Stomach (tissue), 4 donors: ENCODE data around the gene KIAA1217.

Source experiments
- CTCF ChIP-seq, 7 experiments: fragments of 450-650 bp in 4 of 7; fragments of 200-600 bp in 3 of 7; sonication (generic) in 3 of 7; IDR thresholded peaks; one replicate each; pipeline ENCODE4 v1.5.1; 2016 to 2019; ENCODE audit warnings: antibody characterized with exemption in 7 of 7, control low read depth in 2 of 7, mild to moderate bottlenecking in 1 of 7
- EP300 ChIP-seq: sonication (generic); formaldehyde crosslinking; IDR thresholded peaks from one replicate; pipeline ENCODE4 v1.6.1; 2017; ENCODE audit warnings: antibody characterized with exemption
- POLR2A ChIP-seq, 4 donors: fragments of 450-650 bp; IDR thresholded peaks; one replicate each; pipeline ENCODE4 v1.6.1; 2016; ENCODE audit warnings: antibody characterized with exemption in 4 of 4, control low read depth in 2 of 4, mild to moderate bottlenecking in 1 of 4, moderate library complexity in 1 of 4
- POLR2AphosphoS5 ChIP-seq, 3 donors: sonication (generic); formaldehyde crosslinking; IDR thresholded peaks; one replicate each; pipeline ENCODE4 v1.6.1; 2016; ENCODE audit warnings: antibody characterized with exemption in 3 of 3

GRCh38 chr10:24459836-24460235 lies 250.9 kb downstream of the KIAA1217 start:
- TF ChIP-seq CTCF (IDR thresholded peaks at IDR 0.05) (no peak), POLR2A (IDR thresholded peaks at IDR 0.05) (no peak), EP300 (no peak), POLR2AphosphoS5 (IDR thresholded peaks at IDR 0.05) (no peak)
